ENCODE data around the gene ANKRD1.

ANKRD1 gene

GRCh38 chr10:90920986-90921666 lies at the start of gene ANKRD1:
ANKRD1 (minus strand) TSS chr10:90921087; CDS start chr10:90921027, 60 bp downstream.
- H3K27me3 ChIP-seq (ENCODE audit: control insufficient read depth in 1 of 2, insufficient read depth in 2 of 2, low read length in 2 of 2): peaks cover 0 to 11% of the 10 kb centered on the region in 2 donors
- H3K9me3 ChIP-seq (ENCODE audit: control insufficient read depth in 2 of 2, low read length in 2 of 2): no peaks in the 10 kb centered on the region
- H3K4me1 ChIP-seq (ENCODE audit: control insufficient read depth, insufficient read depth, low read length): no peaks in the 10 kb centered on the region
- H3K36me3 ChIP-seq (ENCODE audit: control insufficient read depth in 2 of 2, insufficient read depth in 2 of 2, low read length in 2 of 2): no peaks in the 10 kb centered on the region
- H3K4me3 ChIP-seq (ENCODE audit: low read length in 2 of 2): no peak within 1 kb of the TSS
- no peak within 1 kb of the TSS for H3K27ac ChIP-seq (ENCODE audit: low read length)
- H3K9ac ChIP-seq (ENCODE audit: low read length in 2 of 2): no peak within 1 kb of the TSS

DNA sequence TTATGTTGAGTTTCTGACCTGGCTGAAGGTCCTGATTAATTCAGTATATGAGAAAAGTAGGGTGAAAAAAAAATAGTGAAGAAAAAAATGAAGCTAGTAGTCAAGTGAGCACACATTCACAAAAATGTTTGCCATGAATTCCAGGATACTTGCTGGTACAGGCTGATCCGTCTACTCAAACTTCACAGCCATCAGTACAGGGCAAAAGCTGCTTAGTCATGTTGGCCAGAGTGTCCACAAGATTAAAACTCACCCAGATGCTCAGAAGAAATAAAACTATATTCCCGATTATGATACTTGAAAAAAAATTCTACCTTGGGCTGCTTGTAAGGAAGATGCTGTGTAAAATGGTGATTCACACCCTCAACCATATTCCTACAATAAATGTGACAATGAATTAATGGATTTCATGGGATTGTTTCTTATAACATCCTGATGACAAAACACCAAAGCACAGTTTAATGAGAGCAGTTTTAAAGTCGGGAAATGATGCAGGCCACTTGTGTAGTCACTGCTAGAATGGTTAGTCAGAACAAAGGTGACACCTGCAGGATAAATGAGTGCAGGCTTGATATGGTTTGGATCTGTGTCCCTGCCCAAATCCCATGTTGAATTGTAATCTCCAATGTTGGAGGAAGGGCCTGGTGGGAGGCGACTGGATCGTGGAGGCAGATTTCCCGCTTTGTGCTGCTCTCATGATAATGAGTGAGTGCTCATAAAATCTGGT lies 49.2 kb upstream of the ANKRD1 start:
- no peak overlapping the region for H3K9ac ChIP-seq (ENCODE audit: low read length in 2 of 2)
- H3K4me3 ChIP-seq (ENCODE audit: low read length in 2 of 2): no peak overlapping the region
- no peaks in the 10 kb centered on the region for H3K4me1 ChIP-seq (ENCODE audit: control insufficient read depth, insufficient read depth, low read length)
- H3K27ac ChIP-seq (ENCODE audit: low read length): no peak overlapping the region
- no peaks in the 10 kb centered on the region for H3K27me3 ChIP-seq (ENCODE audit: control insufficient read depth in 1 of 2, insufficient read depth in 2 of 2, low read length in 2 of 2)
- no peaks in the 10 kb centered on the region for H3K9me3 ChIP-seq (ENCODE audit: control insufficient read depth in 2 of 2, low read length in 2 of 2)
- H3K36me3 ChIP-seq (ENCODE audit: control insufficient read depth in 2 of 2, insufficient read depth in 2 of 2, low read length in 2 of 2): no peaks in the 10 kb centered on the region

DNA sequence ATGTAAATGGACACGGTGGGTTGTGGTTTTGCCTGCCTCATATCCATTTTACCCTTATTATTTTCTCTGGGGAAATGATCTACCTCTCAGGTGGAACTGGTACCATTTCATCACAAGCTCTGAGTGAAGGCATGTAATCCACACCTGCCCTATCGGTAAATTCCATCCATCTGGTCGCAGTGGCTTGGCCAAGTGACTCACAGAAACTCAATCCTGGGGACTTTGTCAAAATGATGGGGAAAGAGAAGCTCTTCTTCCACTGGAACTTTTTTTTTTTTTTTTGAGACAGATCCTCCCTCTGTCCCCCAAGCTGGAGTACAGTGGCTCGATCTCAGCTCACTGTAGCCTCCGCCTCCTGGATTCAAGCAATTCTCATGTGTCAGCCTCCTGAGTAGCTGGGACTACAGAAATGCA lies 48.2 kb upstream of the ANKRD1 start:
- Histone ChIP-seq H3K4me1 (ENCODE audit: control insufficient read depth, insufficient read depth, low read length) (peaks cover 3% of the 10 kb centered on the region), H3K27me3 (ENCODE audit: control insufficient read depth in 1 of 2, insufficient read depth in 2 of 2, low read length in 2 of 2) (no peaks in the 10 kb centered on the region), H3K36me3 (ENCODE audit: control insufficient read depth in 2 of 2, insufficient read depth in 2 of 2, low read length in 2 of 2) (no peaks in the 10 kb centered on the region), H3K27ac (ENCODE audit: low read length) (no peak overlapping the region), H3K4me3 (ENCODE audit: low read length in 2 of 2) (no peak overlapping the region), H3K9me3 (ENCODE audit: control insufficient read depth in 2 of 2, low read length in 2 of 2) (no peaks in the 10 kb centered on the region), H3K9ac (ENCODE audit: low read length in 2 of 2) (no peak overlapping the region)

GRCh38 chr10:90968328-90969081 lies 47.6 kb upstream of the ANKRD1 start:
- peaks cover 3% of the 10 kb centered on the region for H3K4me1 ChIP-seq (ENCODE audit: control insufficient read depth, insufficient read depth, low read length)
- H3K27ac ChIP-seq (ENCODE audit: low read length): no peak overlapping the region
- no peak overlapping the region for H3K9ac ChIP-seq (ENCODE audit: low read length in 2 of 2)
- no peaks in the 10 kb centered on the region for H3K36me3 ChIP-seq (ENCODE audit: control insufficient read depth in 2 of 2, insufficient read depth in 2 of 2, low read length in 2 of 2)
- H3K9me3 ChIP-seq (ENCODE audit: control insufficient read depth in 2 of 2, low read length in 2 of 2): no peaks in the 10 kb centered on the region
- H3K27me3 ChIP-seq (ENCODE audit: control insufficient read depth in 1 of 2, insufficient read depth in 2 of 2, low read length in 2 of 2): no peaks in the 10 kb centered on the region
- no peak overlapping the region for H3K4me3 ChIP-seq (ENCODE audit: low read length in 2 of 2)

GRCh38 chr10:90967865-90968264 lies 47.0 kb upstream of the ANKRD1 start:
- Histone ChIP-seq H3K9ac (ENCODE audit: low read length in 2 of 2) (no peak overlapping the region), H3K9me3 (ENCODE audit: control insufficient read depth in 2 of 2, low read length in 2 of 2) (no peaks in the 10 kb centered on the region), H3K4me1 (ENCODE audit: control insufficient read depth, insufficient read depth, low read length) (peaks cover 3% of the 10 kb centered on the region), H3K4me3 (ENCODE audit: low read length in 2 of 2) (no peak overlapping the region), H3K27ac (ENCODE audit: low read length) (no peak overlapping the region), H3K27me3 (ENCODE audit: control insufficient read depth in 1 of 2, insufficient read depth in 2 of 2, low read length in 2 of 2) (no peaks in the 10 kb centered on the region), H3K36me3 (ENCODE audit: control insufficient read depth in 2 of 2, insufficient read depth in 2 of 2, low read length in 2 of 2) (no peaks in the 10 kb centered on the region)

GRCh38 chr10:90966146-90966545 lies 45.3 kb upstream of the ANKRD1 start:
- H3K4me3 ChIP-seq (ENCODE audit: low read length in 2 of 2): no peak overlapping the region
- no peaks in the 10 kb centered on the region for H3K9me3 ChIP-seq (ENCODE audit: control insufficient read depth in 2 of 2, low read length in 2 of 2)
- H3K27me3 ChIP-seq (ENCODE audit: control insufficient read depth in 1 of 2, insufficient read depth in 2 of 2, low read length in 2 of 2): no peaks in the 10 kb centered on the region
- no peak overlapping the region for H3K9ac ChIP-seq (ENCODE audit: low read length in 2 of 2)
- no peak overlapping the region for H3K27ac ChIP-seq (ENCODE audit: low read length)
- H3K4me1 ChIP-seq (ENCODE audit: control insufficient read depth, insufficient read depth, low read length): peaks cover 5% of the 10 kb centered on the region
- no peaks in the 10 kb centered on the region for H3K36me3 ChIP-seq (ENCODE audit: control insufficient read depth in 2 of 2, insufficient read depth in 2 of 2, low read length in 2 of 2)

- no peaks in the 10 kb centered on the region for H3K9me3 ChIP-seq (ENCODE audit: control insufficient read depth in 2 of 2, low read length in 2 of 2)
- no peaks in the 10 kb centered on the region for H3K27me3 ChIP-seq (ENCODE audit: control insufficient read depth in 1 of 2, insufficient read depth in 2 of 2, low read length in 2 of 2)
- no peak overlapping the region for H3K4me3 ChIP-seq (ENCODE audit: low read length in 2 of 2)
- H3K9ac ChIP-seq (ENCODE audit: low read length in 2 of 2): no peak overlapping the region
- no peak overlapping the region for H3K27ac ChIP-seq (ENCODE audit: low read length)
- H3K36me3 ChIP-seq (ENCODE audit: control insufficient read depth in 2 of 2, insufficient read depth in 2 of 2, low read length in 2 of 2): no peaks in the 10 kb centered on the region
- peaks cover 5% of the 10 kb centered on the region for H3K4me1 ChIP-seq (ENCODE audit: control insufficient read depth, insufficient read depth, low read length)
Observed at GRCh38 chr10:90965720-90966119, 44.8 kb upstream of the ANKRD1 start.

GRCh38 chr10:90964781-90965465 lies 44.0 kb upstream of the ANKRD1 start:
- Histone ChIP-seq H3K27me3 (ENCODE audit: control insufficient read depth in 1 of 2, insufficient read depth in 2 of 2, low read length in 2 of 2) (no peaks in the 10 kb centered on the region), H3K4me3 (ENCODE audit: low read length in 2 of 2) (no peak overlapping the region), H3K9ac (ENCODE audit: low read length in 2 of 2) (no peak overlapping the region), H3K36me3 (ENCODE audit: control insufficient read depth in 2 of 2, insufficient read depth in 2 of 2, low read length in 2 of 2) (no peaks in the 10 kb centered on the region), H3K4me1 (ENCODE audit: control insufficient read depth, insufficient read depth, low read length) (peaks cover 5% of the 10 kb centered on the region), H3K27ac (ENCODE audit: low read length) (no peak overlapping the region), H3K9me3 (ENCODE audit: control insufficient read depth in 2 of 2, low read length in 2 of 2) (no peaks in the 10 kb centered on the region)

DNA sequence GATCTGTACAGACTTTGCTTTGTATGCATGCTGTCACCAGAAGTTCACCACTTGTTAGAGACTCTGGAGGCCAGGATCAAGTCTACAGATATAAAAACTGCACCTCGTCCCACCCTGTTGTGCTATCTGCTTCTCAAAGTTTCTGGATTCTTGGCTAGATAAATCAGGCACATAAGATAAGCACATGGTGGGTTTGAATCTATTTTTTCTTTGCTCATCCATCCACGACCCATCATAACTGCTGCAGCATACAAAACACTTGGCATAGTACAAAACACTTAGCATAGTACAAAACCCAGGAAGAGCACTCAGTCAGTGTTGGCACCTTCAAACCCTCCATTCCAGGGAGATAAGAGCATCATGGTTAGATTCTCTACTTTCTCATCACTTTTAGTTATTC lies 42.4 kb upstream of the ANKRD1 start:
- no peak overlapping the region for H3K9ac ChIP-seq (ENCODE audit: low read length in 2 of 2)
- no peaks in the 10 kb centered on the region for H3K36me3 ChIP-seq (ENCODE audit: control insufficient read depth in 2 of 2, insufficient read depth in 2 of 2, low read length in 2 of 2)
- no peaks in the 10 kb centered on the region for H3K9me3 ChIP-seq (ENCODE audit: control insufficient read depth in 2 of 2, low read length in 2 of 2)
- no peaks in the 10 kb centered on the region for H3K27me3 ChIP-seq (ENCODE audit: control insufficient read depth in 1 of 2, insufficient read depth in 2 of 2, low read length in 2 of 2)
- peaks cover 5% of the 10 kb centered on the region for H3K4me1 ChIP-seq (ENCODE audit: control insufficient read depth, insufficient read depth, low read length)
- no peak overlapping the region for H3K27ac ChIP-seq (ENCODE audit: low read length)
- H3K4me3 ChIP-seq (ENCODE audit: low read length in 2 of 2): no peak overlapping the region

DNA sequence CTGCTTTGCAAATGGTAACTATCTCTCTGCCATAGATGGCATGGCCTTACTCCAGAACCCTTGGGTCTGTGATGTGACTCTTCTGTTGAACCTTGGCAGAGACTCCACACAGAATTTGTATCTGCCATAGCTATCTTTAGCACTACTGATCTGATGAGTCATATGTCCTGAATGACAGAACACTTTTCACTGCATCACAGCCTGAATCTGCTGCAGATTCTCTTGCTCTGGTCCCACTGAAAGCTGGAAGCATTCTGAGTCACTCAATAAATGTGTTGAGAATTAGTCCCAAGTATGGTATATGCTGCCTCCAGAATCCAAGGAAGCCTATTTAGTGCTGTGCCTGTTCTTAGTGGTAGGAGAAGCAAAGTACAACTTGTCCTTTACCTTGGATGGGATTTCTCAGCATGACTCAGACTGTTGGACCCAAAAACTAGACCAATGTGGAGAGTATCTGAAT lies 39.5 kb upstream of the ANKRD1 start:
- Histone ChIP-seq H3K27ac (ENCODE audit: low read length) (no peak overlapping the region), H3K36me3 (ENCODE audit: control insufficient read depth in 2 of 2, insufficient read depth in 2 of 2, low read length in 2 of 2) (no peaks in the 10 kb centered on the region)

More for the DNA sequence above, 39.5 kb upstream of the ANKRD1 start:
- no peaks in the 10 kb centered on the region for H3K27me3 ChIP-seq (ENCODE audit: control insufficient read depth in 1 of 2, insufficient read depth in 2 of 2, low read length in 2 of 2)
- no peaks in the 10 kb centered on the region for H3K9me3 ChIP-seq (ENCODE audit: control insufficient read depth in 2 of 2, low read length in 2 of 2)
- no peak overlapping the region for H3K4me3 ChIP-seq (ENCODE audit: low read length in 2 of 2)
- H3K4me1 ChIP-seq (ENCODE audit: control insufficient read depth, insufficient read depth, low read length): peaks cover 5% of the 10 kb centered on the region
- H3K9ac ChIP-seq (ENCODE audit: low read length in 2 of 2): no peak overlapping the region
